Erythroblast (primary cell): ENCODE data around the gene CTSZ.

Experiments
- GATA1 ChIP-seq: IDR thresholded peaks from 2 replicates; pipeline ENCODE4 v1.6.1; 2011; ENCODE audit warnings: low read depth, mild to moderate bottlenecking, control low read depth, low read length, moderate library complexity
- POLR2A ChIP-seq: IDR thresholded peaks from 2 replicates; pipeline ENCODE4 v1.6.1; 2011; ENCODE audit warnings: mild to moderate bottlenecking, low read length

DNA sequence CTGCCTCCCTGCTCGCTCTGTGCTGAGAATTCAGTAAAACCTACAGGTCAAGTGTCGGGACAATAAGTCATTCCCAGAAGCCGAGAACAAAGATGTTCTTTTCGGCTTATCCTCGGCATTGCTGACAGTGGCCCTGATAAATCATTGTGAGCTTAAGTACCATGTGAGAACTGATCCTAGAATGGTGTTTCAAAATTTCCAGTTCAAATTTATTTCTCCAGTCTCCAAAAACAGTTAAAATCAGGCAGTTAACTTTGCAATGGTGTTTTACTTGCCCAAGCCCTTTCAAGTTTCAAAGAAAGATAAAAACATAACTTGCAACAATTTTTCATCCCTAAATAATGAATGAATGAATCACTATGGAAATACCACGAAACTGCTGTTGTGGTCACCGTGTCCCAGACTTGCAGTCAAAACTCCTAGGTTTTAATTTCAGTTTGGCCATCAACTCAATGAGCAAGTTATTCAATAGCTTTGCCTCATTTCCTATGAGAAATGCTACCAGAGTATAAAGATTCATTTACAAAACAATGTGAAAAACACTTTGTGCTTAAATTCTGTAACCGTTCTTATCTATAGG, 20.8 kb upstream of the CTSZ start:
- TF ChIP-seq POLR2A = no peak
- no peak for TF ChIP-seq GATA1
